Measurements from ENCODE around the gene ATPAF2.
A peak's percentile ranks its signal among the peaks of the same experiment; 100 is the strongest.

ATPAF2 gene

DNA sequence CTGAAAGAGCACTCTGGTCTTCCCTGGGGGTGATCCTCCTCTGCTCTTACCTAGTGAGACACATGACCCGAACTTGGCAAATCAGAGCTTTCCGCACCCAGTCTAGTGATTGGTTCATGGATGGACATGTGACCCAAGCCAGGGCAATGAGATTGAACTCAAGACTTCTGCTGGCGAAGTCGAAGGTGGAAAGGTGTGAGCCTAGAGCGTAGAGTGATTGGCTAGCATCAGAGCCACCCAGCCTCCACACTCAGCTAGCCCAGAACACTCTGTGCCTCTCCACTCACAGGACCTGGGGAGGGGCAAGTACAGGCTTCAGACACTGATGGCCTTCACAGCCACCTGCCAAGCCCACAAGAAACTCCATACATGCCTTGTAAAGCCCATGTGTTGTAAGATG lies 17.6 kb downstream of the ATPAF2 start:
- TF ChIP-seq, protein P1, sequence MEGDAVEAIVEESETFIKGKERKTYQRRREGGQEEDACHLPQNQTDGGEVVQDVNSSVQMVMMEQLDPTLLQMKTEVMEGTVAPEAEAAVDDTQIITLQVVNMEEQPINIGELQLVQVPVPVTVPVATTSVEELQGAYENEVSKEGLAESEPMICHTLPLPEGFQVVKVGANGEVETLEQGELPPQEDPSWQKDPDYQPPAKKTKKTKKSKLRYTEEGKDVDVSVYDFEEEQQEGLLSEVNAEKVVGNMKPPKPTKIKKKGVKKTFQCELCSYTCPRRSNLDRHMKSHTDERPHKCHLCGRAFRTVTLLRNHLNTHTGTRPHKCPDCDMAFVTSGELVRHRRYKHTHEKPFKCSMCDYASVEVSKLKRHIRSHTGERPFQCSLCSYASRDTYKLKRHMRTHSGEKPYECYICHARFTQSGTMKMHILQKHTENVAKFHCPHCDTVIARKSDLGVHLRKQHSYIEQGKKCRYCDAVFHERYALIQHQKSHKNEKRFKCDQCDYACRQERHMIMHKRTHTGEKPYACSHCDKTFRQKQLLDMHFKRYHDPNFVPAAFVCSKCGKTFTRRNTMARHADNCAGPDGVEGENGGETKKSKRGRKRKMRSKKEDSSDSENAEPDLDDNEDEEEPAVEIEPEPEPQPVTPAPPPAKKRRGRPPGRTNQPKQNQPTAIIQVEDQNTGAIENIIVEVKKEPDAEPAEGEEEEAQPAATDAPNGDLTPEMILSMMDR (conservative IDR thresholded peaks at IDR 0.05; ENCODE audit: low read depth, low read length), result no peak
- no peak overlapping the region for H3K4me3 ChIP-seq (ENCODE audit: low read length)
- no peak for DNase-seq (ENCODE audit: low read depth)

DNA sequence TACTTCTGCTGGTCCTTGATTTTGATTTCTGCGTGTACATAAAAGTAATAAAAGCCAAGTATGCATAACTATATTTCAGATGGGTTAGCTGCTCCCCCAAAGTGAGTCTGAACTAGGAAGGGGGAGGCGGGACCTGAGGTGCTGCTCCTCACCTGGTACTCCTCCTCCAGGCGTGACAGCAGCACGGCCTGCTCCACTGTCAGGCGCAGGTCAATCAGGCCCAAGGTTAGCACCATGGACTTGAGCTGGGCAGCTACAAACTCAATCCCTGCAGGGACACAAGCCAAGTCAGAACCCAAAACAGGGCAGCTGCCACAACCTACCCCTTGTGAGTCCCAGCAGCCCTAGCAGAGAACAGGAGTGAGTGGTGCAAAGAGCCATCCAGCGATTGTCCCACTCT lies 18.0 kb downstream of the ATPAF2 start:
- no peak for DNase-seq (ENCODE audit: low read depth)
- no peak overlapping the region for H3K4me3 ChIP-seq (ENCODE audit: low read length)
- TF ChIP-seq, protein P1 (conservative IDR thresholded peaks at IDR 0.05; ENCODE audit: low read depth, low read length), result no peak

DNA sequence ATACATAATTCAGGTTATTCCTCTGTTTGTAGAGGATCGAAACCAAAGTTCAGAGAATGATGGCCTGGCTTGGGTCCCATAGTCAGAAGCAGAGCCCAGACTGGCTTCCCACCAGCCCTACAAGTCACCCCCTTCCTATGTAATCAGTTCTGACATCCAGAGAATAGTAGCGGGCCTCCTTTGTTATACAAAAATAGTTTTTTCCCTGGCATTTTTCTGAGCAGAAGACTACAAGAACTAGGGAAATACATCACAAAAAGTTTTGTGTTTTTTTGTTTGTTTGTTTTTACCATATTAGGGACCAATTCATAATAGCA lies 19.2 kb downstream of the ATPAF2 start:
- no peak overlapping the region for H3K4me3 ChIP-seq (ENCODE audit: low read length)
- TF ChIP-seq, protein P1 (conservative IDR thresholded peaks at IDR 0.05; ENCODE audit: low read depth, low read length), result no peak
- no peak for DNase-seq (ENCODE audit: low read depth)

DNA sequence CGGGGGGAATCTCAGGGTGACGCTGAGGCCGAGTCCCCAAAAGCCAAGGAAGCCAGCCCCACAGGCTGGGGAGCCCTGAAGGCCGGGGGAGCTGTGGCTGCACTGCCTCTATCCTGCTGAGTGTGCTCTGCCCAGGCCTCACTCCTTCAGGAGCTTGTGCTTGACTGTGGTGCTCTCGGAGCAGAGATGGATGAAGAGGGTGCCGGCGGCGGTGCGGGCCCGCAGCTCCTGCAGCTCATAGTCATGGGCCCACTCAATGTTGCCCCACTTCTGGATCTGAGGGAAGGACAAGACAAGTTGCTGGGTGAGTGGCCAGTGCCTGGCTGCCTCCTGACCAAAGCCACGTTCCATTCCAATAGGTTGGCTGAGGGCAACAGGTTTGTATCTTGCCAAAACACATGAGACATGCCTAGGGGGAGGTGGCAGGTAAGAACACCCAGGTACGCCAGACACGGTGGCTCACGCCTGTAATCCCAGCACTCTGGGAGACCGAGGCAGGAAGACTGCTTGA lies 20.5 kb downstream of the ATPAF2 start:
- H3K4me3 ChIP-seq (ENCODE audit: low read length), result no peak overlapping the region
- DNase-seq (ENCODE audit: low read depth), result no peak
- TF ChIP-seq, protein P1 (conservative IDR thresholded peaks at IDR 0.05; ENCODE audit: low read depth, low read length), result no peak

DNA sequence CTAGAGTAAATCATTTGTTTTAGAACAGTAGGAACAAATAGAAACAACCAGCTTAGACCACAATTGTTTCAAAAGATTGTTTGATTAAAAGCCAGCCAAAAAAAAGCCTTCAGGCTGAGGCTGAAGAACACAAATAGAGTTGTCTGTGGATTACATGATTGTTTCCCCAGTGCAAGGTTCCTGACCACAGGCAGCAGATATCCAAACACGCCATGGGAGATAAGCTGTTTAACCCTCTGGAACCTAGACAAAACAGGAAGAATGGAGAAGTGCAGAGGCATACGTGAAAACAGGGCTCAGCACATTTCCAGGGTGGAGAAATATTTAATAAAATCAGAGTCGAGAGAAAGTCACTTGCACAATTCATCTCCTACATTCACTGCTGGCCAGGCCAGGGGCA lies 21.0 kb downstream of the ATPAF2 start:
- peak; percentile 49 for DNase-seq (ENCODE audit: low read depth)
- H3K4me3 ChIP-seq (ENCODE audit: low read length), result no peak overlapping the region
- TF ChIP-seq, protein P1 (conservative IDR thresholded peaks at IDR 0.05; ENCODE audit: low read depth, low read length), result no peak

DNA sequence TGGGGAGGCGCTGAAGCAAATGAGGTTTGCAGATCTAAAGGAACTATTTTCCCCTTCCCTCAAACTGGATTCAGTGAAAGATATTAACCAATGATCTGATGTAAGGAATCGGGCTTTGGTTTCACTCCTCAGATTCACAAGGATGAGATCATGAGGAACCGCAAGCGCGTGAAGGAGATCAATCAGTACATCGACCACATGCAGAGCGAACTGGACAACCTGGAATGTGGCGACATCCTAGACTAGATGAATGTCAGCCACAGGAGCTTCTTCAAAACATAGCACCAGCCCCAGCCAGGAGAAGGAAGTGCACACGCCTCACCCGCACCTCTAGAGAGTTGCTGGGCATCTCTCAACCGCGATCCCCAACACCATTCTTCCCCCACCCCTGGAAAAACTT lies 22.5 kb downstream of the ATPAF2 start:
- no peak for DNase-seq (ENCODE audit: low read depth)
- no peak overlapping the region for H3K4me3 ChIP-seq (ENCODE audit: low read length)
- TF ChIP-seq, protein P1 (conservative IDR thresholded peaks at IDR 0.05; ENCODE audit: low read depth, low read length), result no peak

DNA sequence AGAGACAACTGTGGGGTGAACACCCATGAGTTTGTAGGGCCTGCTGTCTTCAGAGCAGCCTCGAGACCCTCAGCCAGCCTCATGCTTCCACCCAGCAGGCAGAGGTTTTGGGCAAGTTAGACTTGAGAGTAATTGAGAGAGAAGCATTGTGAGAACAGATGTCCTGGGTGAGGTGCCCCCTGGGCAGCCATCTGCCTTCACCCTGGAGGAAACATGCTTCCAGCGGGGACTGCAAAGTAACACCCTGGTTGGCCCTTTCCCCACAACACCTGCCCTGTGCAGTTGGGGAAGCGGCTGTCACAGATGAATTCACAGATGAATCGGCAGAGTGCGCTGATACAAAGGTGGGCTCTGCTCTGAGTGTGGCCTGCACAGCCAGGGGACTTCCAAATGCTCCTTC lies 23.4 kb downstream of the ATPAF2 start:
- TF ChIP-seq, protein P1 (conservative IDR thresholded peaks at IDR 0.05; ENCODE audit: low read depth, low read length), result no peak
- no peak for DNase-seq (ENCODE audit: low read depth)
- H3K4me3 ChIP-seq (ENCODE audit: low read length), result no peak overlapping the region

All from retinal pigment epithelial cell (primary cell).